Transverse colon (tissue), 3 donors: ENCODE results near the gene KANK4.

Source experiments
- POLR2A ChIP-seq: fragments of 450-650 bp; IDR thresholded peaks from one replicate; pipeline ENCODE4 v1.6.1; 2016; ENCODE audit warnings: antibody characterized with exemption, mild to moderate bottlenecking, moderate library complexity
- TF ChIP-seq, protein P1 (sequence below), 5 experiments: fragments of 200-600 bp in 3 of 5; fragments of 450-650 bp in 2 of 5; sonication (generic) in 3 of 5; IDR thresholded peaks; 1 replicate in 2 of 5; 2 replicates in 3 of 5; pipeline ENCODE4 v1.5.1; 2016 to 2017; ENCODE audit warnings: antibody characterized with exemption in 5 of 5, inconsistent platforms in 3 of 5, mild to moderate bottlenecking in 2 of 5, moderate library complexity in 1 of 5

DNA sequence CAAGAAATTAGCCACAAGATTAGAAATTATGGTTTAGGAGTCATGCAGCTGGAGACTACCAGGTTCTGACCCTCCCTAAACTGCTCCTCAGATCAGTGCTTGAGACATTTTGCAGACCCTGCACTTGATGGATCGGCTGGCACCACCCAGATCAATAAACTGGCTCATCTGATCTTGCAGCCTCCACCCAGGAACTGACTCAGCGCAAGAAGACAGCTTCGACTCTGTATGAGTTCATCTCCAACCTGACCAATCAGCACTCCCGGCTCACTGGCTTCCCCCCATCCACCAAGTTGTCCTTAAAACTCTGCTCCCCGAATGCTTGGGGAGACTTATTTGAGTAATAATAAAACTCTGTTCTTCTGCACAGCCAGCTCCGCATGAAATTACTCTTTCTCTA, 84.5 kb downstream of the KANK4 start:
- TF ChIP-seq, protein P1, sequence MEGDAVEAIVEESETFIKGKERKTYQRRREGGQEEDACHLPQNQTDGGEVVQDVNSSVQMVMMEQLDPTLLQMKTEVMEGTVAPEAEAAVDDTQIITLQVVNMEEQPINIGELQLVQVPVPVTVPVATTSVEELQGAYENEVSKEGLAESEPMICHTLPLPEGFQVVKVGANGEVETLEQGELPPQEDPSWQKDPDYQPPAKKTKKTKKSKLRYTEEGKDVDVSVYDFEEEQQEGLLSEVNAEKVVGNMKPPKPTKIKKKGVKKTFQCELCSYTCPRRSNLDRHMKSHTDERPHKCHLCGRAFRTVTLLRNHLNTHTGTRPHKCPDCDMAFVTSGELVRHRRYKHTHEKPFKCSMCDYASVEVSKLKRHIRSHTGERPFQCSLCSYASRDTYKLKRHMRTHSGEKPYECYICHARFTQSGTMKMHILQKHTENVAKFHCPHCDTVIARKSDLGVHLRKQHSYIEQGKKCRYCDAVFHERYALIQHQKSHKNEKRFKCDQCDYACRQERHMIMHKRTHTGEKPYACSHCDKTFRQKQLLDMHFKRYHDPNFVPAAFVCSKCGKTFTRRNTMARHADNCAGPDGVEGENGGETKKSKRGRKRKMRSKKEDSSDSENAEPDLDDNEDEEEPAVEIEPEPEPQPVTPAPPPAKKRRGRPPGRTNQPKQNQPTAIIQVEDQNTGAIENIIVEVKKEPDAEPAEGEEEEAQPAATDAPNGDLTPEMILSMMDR (IDR thresholded peaks at IDR 0.05) = no peak
- no peak for TF ChIP-seq POLR2A
